ENCODE results near the gene PAQR5. TPM values are rescaled to one million over a fixed set of nuclear protein-coding genes. Genes with fewer than 3 reads are reported as not detected.
"Not testable (repeated sequence)": the region's sequence is repeated elsewhere in the genome, so short reads cannot be mapped to it uniquely, and the experiment has no call there.

The PAQR5 gene
- total RNA-seq, 4 donors from 2014 or later = 19.4 to 30.5 (median 24.5) TPM

GRCh38 chr15:69380100-69380725, 81.5 kb downstream of the PAQR5 start:
- Histone ChIP-seq H3K27me3 (no peaks in the 10 kb centered on the region), H3K9me3 (no peaks in the 10 kb centered on the region), H3K36me3 (no peaks in the 10 kb centered on the region), H3K27ac (no peak overlapping the region), H3K4me3 (no peak overlapping the region), H3K4me1 (no peaks in the 10 kb centered on the region)
- peak in 1 of 3 donors; percentile 19 for DNase-seq
- TF ChIP-seq POLR2A (IDR thresholded peaks at IDR 0.05) = no peak
- no peak for TF ChIP-seq CTCF (IDR thresholded peaks at IDR 0.05)

DNA sequence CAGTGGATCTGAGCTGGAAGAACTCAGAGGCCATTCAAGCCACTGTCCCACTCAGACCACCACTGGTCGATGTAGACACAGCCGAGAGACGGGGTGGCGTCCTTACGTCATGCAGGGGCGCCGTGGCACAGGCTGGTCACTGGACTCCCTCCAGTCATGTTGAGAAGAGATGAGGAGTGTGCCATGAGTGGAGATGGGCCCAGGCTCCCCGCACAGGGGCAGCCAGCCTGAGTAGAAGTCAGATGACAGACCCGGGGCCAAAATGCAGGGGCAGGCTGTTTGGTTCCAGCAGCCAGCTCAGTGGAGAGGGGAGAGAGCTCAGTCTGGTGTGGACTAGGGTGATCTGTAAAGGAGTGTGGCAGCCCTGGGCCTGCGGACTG, 82.0 kb downstream of the PAQR5 start:
- Histone ChIP-seq H3K4me1 (no peaks in the 10 kb centered on the region), H3K4me3 (no peak overlapping the region), H3K36me3 (no peaks in the 10 kb centered on the region), H3K27me3 (no peaks in the 10 kb centered on the region), H3K9me3 (no peaks in the 10 kb centered on the region), H3K27ac (no peak overlapping the region)
- no peak for TF ChIP-seq CTCF (IDR thresholded peaks at IDR 0.05)
- no peak for TF ChIP-seq POLR2A (IDR thresholded peaks at IDR 0.05)
- no peak for DNase-seq

- not testable (repeated sequence) for H3K4me3 ChIP-seq, H3K4me1 ChIP-seq, H3K9me3 ChIP-seq, H3K27me3 ChIP-seq, H3K27ac ChIP-seq, H3K36me3 ChIP-seq, DNase-seq
Observed at GRCh38 chr15:69382176-69382575, 83.5 kb downstream of the PAQR5 start.

DNA sequence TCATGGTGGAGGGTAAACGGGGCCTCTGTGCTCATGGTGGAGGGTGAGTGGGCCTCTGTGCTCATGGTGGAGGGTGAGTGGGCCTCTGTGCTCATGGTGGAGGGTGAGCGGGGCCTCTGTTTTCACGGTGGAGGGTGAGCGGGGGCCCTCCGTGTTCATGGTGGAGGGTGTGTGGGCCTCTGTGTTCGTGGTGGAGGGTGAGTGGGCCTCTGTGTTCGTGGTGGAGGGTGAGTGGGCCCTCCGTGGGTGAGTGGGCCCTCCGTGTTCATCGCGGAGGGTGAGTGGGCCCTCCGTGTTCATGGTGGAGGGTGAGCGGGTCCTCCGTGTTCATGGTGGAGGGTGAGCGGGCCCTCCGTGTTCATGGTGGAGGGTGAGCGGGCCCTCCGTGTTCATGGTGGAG, 85.4 kb downstream of the PAQR5 start:
- not testable (repeated sequence) for H3K9me3 ChIP-seq, H3K4me3 ChIP-seq, H3K36me3 ChIP-seq, H3K27me3 ChIP-seq, DNase-seq, H3K27ac ChIP-seq, H3K4me1 ChIP-seq

- DNase-seq = no peak
Observed at GRCh38 chr15:69384626-69385598, 86.2 kb downstream of the PAQR5 start.

DNA sequence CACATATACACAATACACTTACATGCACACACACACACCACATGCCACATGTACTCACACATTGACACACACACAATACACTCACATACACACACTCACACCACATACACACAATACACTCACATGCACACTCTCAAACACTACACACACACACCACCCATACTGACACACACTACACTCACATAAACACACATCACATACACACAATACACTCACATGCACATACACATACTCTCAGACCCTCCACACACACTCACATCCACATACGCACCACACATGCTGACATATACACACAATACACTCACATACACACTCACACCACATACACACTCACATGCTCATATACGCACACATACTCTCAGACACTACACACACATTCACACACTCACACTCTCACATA, 87.1 kb downstream of the PAQR5 start:
- Histone ChIP-seq H3K9me3 (no peaks in the 10 kb centered on the region), H3K4me3 (no peak overlapping the region), H3K27me3 (no peaks in the 10 kb centered on the region), H3K27ac (no peak overlapping the region), H3K36me3 (no peaks in the 10 kb centered on the region), H3K4me1 (no peaks in the 10 kb centered on the region)
- DNase-seq = no peak
- TF ChIP-seq POLR2A (IDR thresholded peaks at IDR 0.05) (no peak), CTCF (IDR thresholded peaks at IDR 0.05) (no peak)

More at GRCh38 chr15:69384626-69385598, 86.2 kb downstream of the PAQR5 start:
- Histone ChIP-seq H3K9me3 (no peaks in the 10 kb centered on the region), H3K36me3 (no peaks in the 10 kb centered on the region), H3K4me1 (no peaks in the 10 kb centered on the region), H3K4me3 (no peak overlapping the region), H3K27ac (no peak overlapping the region), H3K27me3 (no peaks in the 10 kb centered on the region)
- no peak for TF ChIP-seq POLR2A (IDR thresholded peaks at IDR 0.05)
- no peak for TF ChIP-seq CTCF (IDR thresholded peaks at IDR 0.05)
